A549 (cell line): ENCODE measurements around the gene CDH4.

ENCODE experiments used
- CTCF ChIP-seq: fragments of >200 bp; sonication (Bioruptor Twin); formaldehyde crosslinking; IDR thresholded peaks from 3 replicates; pipeline ENCODE4 v1.5.1; 2016
- EP300 ChIP-seq, 2 experiments: fragments of >200 bp; sonication (Bioruptor Twin); formaldehyde crosslinking; IDR thresholded peaks; 2 replicates in 1 of 2; 3 replicates in 1 of 2; pipeline ENCODE4 v1.6.1; 2016 to 2017
- HMGXB4 ChIP-seq: fragments of 250-450 bp; sonication (Bioruptor Pico); IDR thresholded peaks from 2 replicates; pipeline ENCODE4 v1.5.0; 2021; ENCODE audit warnings: mild to moderate bottlenecking, moderate library complexity, borderline replicate concordance
- JUN ChIP-seq, 2 experiments: fragments of >200 bp; sonication (Bioruptor Twin); formaldehyde crosslinking; IDR thresholded peaks; 2 replicates in 1 of 2; 3 replicates in 1 of 2; pipeline ENCODE4 v1.6.1; 2016 to 2017
- PBX3 ChIP-seq: IDR thresholded peaks from 2 replicates; pipeline ENCODE4 v1.6.1; 2012
- POLR2A ChIP-seq: IDR thresholded peaks from 2 replicates; pipeline ENCODE4 v1.6.1; 2012; ENCODE audit warnings: mild to moderate bottlenecking, low read length
- REST ChIP-seq: fragments of 200-600 bp; sonication (generic); IDR thresholded peaks from 2 replicates; pipeline ENCODE4 v1.6.1; 2016; ENCODE audit warnings: antibody characterized with exemption, mild to moderate bottlenecking, moderate library complexity
- USF2 ChIP-seq: fragments of 450-650 bp; IDR thresholded peaks from 2 replicates; pipeline ENCODE4 v1.6.1; 2014; ENCODE audit warnings: antibody characterized with exemption
- ZSCAN20 ChIP-seq: fragments of 250-450 bp; sonication (Bioruptor Pico); IDR thresholded peaks from 2 replicates; pipeline ENCODE4 v1.8.0; 2022; ENCODE audit warnings: mild to moderate bottlenecking, moderate library complexity

GRCh38 chr20:61950641-61951071 is 698.6 kb downstream of the CDH4 start:
- TF ChIP-seq CTCF = no peak
- TF ChIP-seq ZSCAN20 (CRISPR knock-in tag) = no peak
- no peak for TF ChIP-seq PBX3
- TF ChIP-seq USF2 = no peak
- no peak for TF ChIP-seq EP300 (IDR thresholded peaks at IDR 0.05)
- TF ChIP-seq POLR2A = no peak
- no peak for TF ChIP-seq JUN (IDR thresholded peaks at IDR 0.05)
- no peak for TF ChIP-seq REST
- TF ChIP-seq HMGXB4 (CRISPR knock-in tag) = no peak
